ENCODE results near the gene MPRIP.
"Not testable (repeated sequence)": the region's sequence is repeated elsewhere in the genome, so short reads cannot be mapped to it uniquely, and the experiment has no call there.

MPRIP gene

GRCh38 chr17:17183744-17184143 lies 141.5 kb downstream of the MPRIP start:
- no peak for DNase-seq (ENCODE audit: low read depth)
- no peak overlapping the region for H3K4me3 ChIP-seq (ENCODE audit: low read depth, low read length)
- no peak for TF ChIP-seq CTCF (conservative IDR thresholded peaks at IDR 0.05; ENCODE audit: low read depth, low read length)

DNA sequence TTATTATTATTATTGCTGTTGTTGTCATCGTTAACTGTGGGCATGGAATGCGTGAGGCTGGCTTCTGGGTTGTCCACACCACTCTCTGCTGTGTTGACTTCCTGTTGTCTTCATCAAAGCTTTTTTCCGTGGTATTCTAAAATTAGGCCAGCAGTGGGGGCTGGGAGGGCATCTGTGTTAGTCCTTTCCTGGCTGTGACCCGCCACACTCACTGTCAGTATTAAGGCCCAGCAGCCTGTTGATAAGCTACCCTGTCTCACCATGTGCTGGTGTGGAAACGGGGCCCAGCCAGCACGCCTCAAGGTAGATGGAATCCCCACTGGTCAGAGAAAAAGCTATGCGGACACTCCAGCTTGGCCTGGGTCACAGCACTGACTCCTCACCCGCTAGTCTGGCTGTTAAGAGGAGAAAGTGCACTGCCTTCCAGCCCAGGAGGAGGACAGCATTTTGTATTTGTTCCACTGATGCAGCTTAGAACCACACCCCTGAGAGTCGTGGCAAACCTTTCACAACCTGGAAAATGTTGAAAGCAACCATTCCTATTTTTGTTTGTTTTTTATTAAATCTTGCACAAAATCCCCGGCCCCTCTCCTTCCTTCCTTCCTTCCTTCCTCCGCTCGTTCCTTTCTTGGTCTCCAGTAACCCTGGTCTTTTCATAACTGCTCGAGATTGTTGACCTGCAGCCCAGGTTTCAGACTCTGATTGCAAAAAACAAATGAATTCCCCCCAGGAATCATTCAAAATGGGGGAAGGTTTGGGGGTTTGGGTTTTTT lies 142.9 kb downstream of the MPRIP start:
- H3K4me3 ChIP-seq (ENCODE audit: low read depth, low read length); DNase-seq (ENCODE audit: low read depth): not testable (repeated sequence)

- DNase-seq (ENCODE audit: low read depth) = peak; percentile 38
- H3K4me3 ChIP-seq (ENCODE audit: low read depth, low read length) = no peak overlapping the region
- TF ChIP-seq CTCF (conservative IDR thresholded peaks at IDR 0.05; ENCODE audit: low read depth, low read length) = no peak
These were observed 143.8 kb downstream of the MPRIP start for GRCh38 chr17:17186051-17186450.

- H3K4me3 ChIP-seq (ENCODE audit: low read depth, low read length) = no peak overlapping the region
- no peak for TF ChIP-seq CTCF (conservative IDR thresholded peaks at IDR 0.05; ENCODE audit: low read depth, low read length)
- peak; percentile 33 for DNase-seq (ENCODE audit: low read depth)
These were observed 144.6 kb downstream of the MPRIP start for GRCh38 chr17:17186551-17187505.

GRCh38 chr17:17188586-17188985 lies 146.3 kb downstream of the MPRIP start:
- DNase-seq (ENCODE audit: low read depth) = no peak
- no peak for TF ChIP-seq CTCF (conservative IDR thresholded peaks at IDR 0.05; ENCODE audit: low read depth, low read length)
- H3K4me3 ChIP-seq (ENCODE audit: low read depth, low read length) = no peak overlapping the region

GRCh38 chr17:17189559-17189958 lies 147.3 kb downstream of the MPRIP start:
- TF ChIP-seq CTCF (conservative IDR thresholded peaks at IDR 0.05; ENCODE audit: low read depth, low read length) = no peak
- DNase-seq (ENCODE audit: low read depth) = no peak
- no peak overlapping the region for H3K4me3 ChIP-seq (ENCODE audit: low read depth, low read length)

DNA sequence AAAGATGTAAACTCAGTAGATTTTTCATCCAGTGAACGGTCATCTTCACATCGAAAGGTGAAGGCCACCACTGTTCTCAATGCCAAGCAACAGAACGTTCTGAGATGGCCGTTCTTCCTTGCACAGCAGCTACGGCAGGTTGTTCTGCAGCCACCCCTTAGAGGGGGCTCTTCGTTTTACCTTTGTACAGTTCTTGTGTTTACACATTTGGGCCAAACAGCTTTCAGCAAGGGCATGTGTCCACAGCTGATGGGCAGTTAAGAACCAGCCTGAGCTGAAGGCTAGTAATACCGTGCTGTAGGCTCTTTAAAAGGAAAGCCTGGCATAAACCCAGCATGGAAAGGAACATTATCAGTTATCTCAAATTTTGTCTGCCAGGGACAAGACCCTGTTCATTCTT lies 147.9 kb downstream of the MPRIP start:
- H3K4me3 ChIP-seq (ENCODE audit: low read depth, low read length) = no peak overlapping the region
- no peak for DNase-seq (ENCODE audit: low read depth)
- no peak for TF ChIP-seq CTCF (conservative IDR thresholded peaks at IDR 0.05; ENCODE audit: low read depth, low read length)

All from choroid plexus epithelial cell (primary cell).